Measurements from ENCODE around the gene MED26.

MED26 gene

DNA sequence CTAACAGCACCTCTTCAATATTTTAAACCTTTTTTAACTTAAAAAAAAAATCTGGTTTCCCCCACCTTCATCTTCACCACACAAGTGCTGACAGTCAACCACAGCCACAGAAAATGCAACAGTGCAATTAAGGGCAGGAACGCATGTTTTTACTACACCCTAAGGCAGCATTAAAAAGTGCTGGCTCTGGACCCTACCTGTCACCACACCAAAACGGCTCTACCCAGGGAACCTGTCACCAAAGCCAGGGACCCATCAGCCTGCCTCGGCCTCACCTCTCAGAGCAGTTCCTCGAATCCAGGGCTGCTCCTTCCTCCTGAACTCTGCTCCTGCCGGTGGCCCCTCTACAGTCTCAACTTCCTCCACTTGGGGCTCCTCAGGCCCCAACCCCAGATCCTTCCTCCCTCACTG lies 33.3 kb downstream of the MED26 start:
- TF ChIP-seq, protein P1, sequence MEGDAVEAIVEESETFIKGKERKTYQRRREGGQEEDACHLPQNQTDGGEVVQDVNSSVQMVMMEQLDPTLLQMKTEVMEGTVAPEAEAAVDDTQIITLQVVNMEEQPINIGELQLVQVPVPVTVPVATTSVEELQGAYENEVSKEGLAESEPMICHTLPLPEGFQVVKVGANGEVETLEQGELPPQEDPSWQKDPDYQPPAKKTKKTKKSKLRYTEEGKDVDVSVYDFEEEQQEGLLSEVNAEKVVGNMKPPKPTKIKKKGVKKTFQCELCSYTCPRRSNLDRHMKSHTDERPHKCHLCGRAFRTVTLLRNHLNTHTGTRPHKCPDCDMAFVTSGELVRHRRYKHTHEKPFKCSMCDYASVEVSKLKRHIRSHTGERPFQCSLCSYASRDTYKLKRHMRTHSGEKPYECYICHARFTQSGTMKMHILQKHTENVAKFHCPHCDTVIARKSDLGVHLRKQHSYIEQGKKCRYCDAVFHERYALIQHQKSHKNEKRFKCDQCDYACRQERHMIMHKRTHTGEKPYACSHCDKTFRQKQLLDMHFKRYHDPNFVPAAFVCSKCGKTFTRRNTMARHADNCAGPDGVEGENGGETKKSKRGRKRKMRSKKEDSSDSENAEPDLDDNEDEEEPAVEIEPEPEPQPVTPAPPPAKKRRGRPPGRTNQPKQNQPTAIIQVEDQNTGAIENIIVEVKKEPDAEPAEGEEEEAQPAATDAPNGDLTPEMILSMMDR (conservative IDR thresholded peaks at IDR 0.05) = no peak
- H3K27ac ChIP-seq = no peak overlapping the region

DNA sequence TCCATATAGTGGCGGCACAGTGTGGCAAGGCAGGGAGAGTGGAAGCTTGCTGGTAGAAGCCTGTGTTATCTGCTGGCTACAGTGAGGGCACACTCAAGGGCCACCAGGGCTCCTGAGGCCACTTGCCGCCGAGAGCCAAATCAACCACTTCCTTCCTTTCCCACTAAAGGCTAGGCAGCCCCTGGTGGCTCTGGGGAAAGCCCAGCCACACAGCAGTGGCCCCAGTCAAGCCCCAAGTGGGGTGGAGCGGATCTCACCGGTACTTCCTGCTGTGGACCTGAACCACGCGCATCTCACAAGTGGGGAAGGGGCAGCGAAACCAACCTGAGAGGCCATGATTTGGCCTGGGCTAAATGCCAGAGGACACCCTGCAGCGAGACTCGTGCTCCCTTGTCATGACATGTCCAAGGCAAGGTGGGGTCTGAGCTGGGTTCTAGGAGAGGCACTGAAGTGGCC lies 33.8 kb downstream of the MED26 start:
- TF ChIP-seq, protein P1 (conservative IDR thresholded peaks at IDR 0.05) = no peak
- no peak overlapping the region for H3K27ac ChIP-seq

DNA sequence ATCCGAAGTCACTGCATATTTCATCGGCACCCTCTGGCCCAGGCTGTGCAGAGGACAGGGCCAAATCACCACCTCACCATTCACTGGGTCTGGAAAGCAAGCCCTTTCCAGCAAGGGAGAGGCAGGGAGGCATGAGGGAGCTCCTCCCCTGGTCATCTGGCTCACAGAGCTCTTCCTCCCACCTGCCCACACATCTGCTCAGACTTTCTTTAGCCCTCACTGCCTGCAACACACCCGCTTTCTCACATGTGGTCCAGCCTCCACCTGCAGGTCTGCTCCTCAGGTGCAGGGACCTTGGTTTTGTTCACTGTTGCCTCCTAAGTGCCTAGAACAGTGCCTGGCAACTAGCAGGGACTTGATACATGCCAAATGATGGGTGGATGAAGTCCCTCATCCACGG lies 34.8 kb downstream of the MED26 start:
- no peak overlapping the region for H3K27ac ChIP-seq
- TF ChIP-seq, protein P1 (conservative IDR thresholded peaks at IDR 0.05) = no peak

DNA sequence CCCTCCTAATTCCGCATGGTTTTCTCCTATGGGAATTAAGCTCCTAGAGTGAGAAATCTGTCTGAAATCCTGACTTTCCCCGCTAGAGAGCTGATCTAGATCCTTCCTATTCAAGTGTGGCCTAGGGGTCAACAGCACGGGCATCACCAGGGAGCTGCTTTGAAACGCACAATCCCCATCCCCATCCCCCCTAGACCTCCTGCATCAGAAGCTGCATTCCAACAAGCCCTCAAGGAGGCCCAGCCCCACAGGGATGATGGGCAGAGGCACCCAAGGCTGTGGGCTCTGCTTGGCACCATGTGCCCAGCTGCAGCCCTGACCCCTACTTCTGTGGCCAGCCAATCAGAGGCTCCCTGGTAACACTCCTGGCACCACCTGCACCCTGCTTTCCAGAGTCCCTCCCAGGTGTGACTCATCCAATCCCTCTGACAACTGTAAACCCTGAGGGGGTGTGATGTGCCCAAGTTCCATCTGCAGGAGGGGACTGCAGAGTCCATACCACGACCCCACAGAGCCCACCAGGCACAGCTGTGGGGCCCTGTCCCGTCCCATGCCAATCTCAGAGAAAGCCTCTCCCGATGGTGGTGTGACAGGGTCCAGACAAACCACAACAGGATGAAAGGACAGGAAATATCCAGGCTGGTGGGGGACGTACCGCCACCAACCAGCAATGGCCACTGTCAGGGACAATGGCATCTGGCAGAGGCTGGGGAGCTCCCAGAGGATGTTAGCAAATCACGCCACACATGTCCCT lies 36.0 kb downstream of the MED26 start:
- TF ChIP-seq, protein P1 (conservative IDR thresholded peaks at IDR 0.05) = no peak

DNA sequence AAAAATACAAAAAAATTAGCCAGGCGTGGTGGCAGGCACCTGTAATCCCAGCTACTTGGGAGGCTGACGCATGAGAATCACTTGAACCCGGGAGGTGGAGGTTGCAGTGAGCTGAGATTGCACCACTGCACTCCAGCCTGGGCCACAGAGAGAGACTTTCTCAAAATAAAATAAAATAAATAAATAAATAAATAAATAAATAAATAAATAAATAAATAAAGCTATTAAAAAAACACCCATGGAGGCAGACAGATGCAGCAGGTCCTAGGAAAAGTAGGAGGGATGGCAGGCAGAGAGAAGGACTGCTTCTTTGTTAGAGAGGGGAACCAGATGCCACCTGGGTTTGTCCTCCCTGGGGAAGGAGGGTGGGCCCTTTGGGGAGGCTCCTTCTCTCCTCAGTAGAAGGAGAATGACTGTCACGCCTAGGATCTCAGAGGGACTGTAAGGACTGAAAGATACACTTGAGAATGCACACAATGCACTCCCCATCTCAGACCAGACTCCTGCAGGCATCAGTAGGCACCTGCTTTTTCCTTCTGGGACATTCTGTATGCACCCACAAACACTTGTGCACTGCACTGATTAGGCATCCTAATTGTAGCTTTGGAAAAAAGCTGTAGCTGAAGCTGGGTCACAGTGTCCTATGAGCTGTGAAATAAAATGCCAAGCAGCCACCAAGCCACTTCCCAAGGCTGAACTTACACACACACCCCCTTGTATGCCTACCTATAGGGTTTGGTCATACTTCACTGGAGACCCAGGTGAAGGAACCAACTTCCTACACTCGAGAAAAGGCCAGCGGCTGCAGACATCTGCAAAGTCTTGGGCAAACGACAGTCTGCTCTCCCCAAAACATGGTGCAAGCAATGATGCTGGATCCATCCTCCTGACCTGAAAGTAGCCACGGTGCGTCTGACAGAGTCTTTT lies 36.9 kb downstream of the MED26 start:
- TF ChIP-seq, protein P1 (conservative IDR thresholded peaks at IDR 0.05) = no peak
- no peak overlapping the region for H3K27ac ChIP-seq

More for the DNA sequence above, 36.0 kb downstream of the MED26 start:
- H3K27ac ChIP-seq = no peak overlapping the region

DNA sequence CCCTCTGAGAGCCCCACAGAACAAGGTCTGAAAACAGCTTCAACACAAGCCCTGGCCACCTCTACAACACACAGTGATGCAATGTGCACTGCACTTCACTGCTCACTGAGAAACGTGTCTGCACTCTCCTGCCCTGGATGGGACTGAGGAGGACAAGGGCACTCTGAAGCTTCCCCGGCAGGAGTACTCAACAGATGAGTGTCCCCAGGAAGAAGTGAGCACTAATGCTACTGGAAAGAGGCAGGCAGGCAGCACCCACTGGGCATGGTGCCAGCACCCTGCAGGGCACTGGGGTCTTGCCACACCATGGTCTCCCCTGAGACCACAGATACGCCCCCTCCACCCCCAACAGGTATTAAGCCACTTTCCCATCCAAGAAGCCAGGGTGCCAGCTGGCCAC lies 38.1 kb downstream of the MED26 start:
- TF ChIP-seq, protein P1 (conservative IDR thresholded peaks at IDR 0.05) = no peak
- no peak overlapping the region for H3K27ac ChIP-seq
